Right atrium auricular region (tissue), 2 donors: ENCODE measurements around the gene PIK3CD. TPM values are rescaled to one million over a fixed set of nuclear protein-coding genes. Genes with fewer than 3 reads are reported as not detected.

Experiments used
- DNase-seq: peaks from one replicate; pipeline ENCODE4 v3.0.0-alpha.2; 2019; ENCODE audit warnings: low spot score
- H3K27ac ChIP-seq, 2 donors: fragments of 200-600 bp; sonication (generic); 1 replicate in 1 of 2; 2 replicates in 1 of 2; pipeline ENCODE4 v1.5.1; 2016 to 2019
- H3K27me3 ChIP-seq, 2 donors: fragments of 200-600 bp; sonication (generic); one replicate each; pipeline versions ENCODE4 v1.5.1 to v1.6.0; 2017 to 2019
- H3K36me3 ChIP-seq: fragments of 200-600 bp; sonication (generic); one replicate; pipeline ENCODE4 v1.5.1; 2016
- H3K4me1 ChIP-seq, 2 donors: fragments of 200-600 bp; sonication (generic); one replicate each; pipeline versions ENCODE4 v1.5.1 to v1.6.0; 2017 to 2019
- H3K4me3 ChIP-seq, 2 donors: fragments of 200-600 bp; sonication (generic); 1 replicate in 1 of 2; 2 replicates in 1 of 2; pipeline ENCODE4 v1.5.1; 2017 to 2019; ENCODE audit warnings: mild to moderate bottlenecking in 1 of 2, moderate library complexity in 1 of 2
- H3K9me3 ChIP-seq, 2 donors: fragments of 200-600 bp; sonication (generic); one replicate each; pipeline ENCODE4 v1.5.1; 2019
- total RNA-seq, 2 donors: library from RNA; depleted of rRNA; stranded (reverse); fragments of >200 nt; gene quantifications; one replicate each; pipeline ENCODE4 v1.1.0, GENCODE V29; 2016
- TF ChIP-seq, protein P1 (sequence below), 2 donors: fragments of 200-600 bp; sonication (generic); IDR thresholded peaks; one replicate each; pipeline ENCODE4 v1.5.1; 2019; ENCODE audit warnings: antibody characterized with exemption in 2 of 2

The PIK3CD gene
- total RNA-seq, 2 donors from 2014 or later, result 4.7 to 7.4 TPM

- H3K27me3 ChIP-seq, result peaks cover 0 to 7% of the 10 kb centered on the region in 2 donors
- no peak for DNase-seq
- H3K27ac ChIP-seq, result no peak overlapping the region
- TF ChIP-seq, protein P1, sequence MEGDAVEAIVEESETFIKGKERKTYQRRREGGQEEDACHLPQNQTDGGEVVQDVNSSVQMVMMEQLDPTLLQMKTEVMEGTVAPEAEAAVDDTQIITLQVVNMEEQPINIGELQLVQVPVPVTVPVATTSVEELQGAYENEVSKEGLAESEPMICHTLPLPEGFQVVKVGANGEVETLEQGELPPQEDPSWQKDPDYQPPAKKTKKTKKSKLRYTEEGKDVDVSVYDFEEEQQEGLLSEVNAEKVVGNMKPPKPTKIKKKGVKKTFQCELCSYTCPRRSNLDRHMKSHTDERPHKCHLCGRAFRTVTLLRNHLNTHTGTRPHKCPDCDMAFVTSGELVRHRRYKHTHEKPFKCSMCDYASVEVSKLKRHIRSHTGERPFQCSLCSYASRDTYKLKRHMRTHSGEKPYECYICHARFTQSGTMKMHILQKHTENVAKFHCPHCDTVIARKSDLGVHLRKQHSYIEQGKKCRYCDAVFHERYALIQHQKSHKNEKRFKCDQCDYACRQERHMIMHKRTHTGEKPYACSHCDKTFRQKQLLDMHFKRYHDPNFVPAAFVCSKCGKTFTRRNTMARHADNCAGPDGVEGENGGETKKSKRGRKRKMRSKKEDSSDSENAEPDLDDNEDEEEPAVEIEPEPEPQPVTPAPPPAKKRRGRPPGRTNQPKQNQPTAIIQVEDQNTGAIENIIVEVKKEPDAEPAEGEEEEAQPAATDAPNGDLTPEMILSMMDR (IDR thresholded peaks at IDR 0.05), result no peak
- no peak overlapping the region for H3K4me3 ChIP-seq
- H3K36me3 ChIP-seq, result no peaks in the 10 kb centered on the region
- peaks cover 0 to 19% of the 10 kb centered on the region in 2 donors for H3K4me1 ChIP-seq
- no peaks in the 10 kb centered on the region for H3K9me3 ChIP-seq
These were observed 2.7 kb downstream of the PIK3CD start for GRCh38 chr1:9654051-9654833.

DNA sequence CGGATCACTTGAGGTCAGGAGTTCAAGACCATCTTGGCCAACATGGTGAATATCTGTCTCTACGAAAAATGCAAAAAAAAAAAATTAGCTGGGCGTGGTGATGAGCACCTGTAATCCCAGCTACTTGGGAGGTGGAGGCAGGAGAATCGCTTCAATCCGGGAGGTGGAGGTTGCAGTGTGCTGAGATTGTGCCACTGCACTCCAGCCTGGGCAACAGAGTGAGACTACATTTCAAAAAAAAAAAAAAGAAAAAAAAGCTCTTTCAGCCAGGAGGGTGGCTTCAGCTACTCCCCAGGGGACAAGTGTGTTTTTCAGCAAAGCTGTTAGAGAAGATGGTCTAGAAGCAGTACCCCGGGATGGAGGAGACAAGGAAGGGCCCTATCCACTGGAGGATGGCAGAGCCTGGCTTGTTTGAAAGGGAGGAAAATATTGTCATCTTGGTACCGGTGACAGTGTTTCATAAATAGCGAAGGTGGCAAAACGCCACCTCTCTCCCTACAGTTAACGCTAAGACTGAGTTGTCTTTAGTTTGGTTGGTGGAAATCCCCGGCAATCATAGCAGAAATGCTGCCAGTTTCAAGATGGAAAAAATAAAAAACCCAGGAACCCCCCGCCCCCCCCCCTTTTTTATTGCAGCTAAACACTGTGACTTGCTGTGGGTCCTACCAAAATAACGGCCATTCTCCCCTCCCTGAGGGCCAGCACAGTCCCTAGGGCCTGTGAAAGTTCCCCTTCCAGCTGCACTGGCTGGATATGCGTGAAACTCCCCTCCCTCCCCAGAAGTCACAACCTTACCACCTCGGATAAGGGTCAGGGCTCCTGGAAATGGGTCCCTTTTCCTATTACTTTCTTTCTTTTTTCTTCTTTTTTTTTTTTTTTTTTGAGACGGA is 3.5 kb downstream of the PIK3CD start:
- no peaks in the 10 kb centered on the region for H3K9me3 ChIP-seq
- H3K36me3 ChIP-seq, result no peaks in the 10 kb centered on the region
- H3K4me3 ChIP-seq, result no peak overlapping the region
- H3K4me1 ChIP-seq, result peaks cover 0 to 19% of the 10 kb centered on the region in 2 donors
- DNase-seq, result no peak
- TF ChIP-seq, protein P1 (IDR thresholded peaks at IDR 0.05), result no peak
- peaks cover 0 to 7% of the 10 kb centered on the region in 2 donors for H3K27me3 ChIP-seq
- H3K27ac ChIP-seq, result no peak overlapping the region

GRCh38 chr1:9655836-9656235 is 4.3 kb downstream of the PIK3CD start:
- H3K36me3 ChIP-seq, result no peaks in the 10 kb centered on the region
- H3K27me3 ChIP-seq, result peaks cover 0 to 7% of the 10 kb centered on the region in 2 donors
- no peak overlapping the region for H3K4me3 ChIP-seq
- TF ChIP-seq, protein P1 (IDR thresholded peaks at IDR 0.05), result no peak
- no peaks in the 10 kb centered on the region for H3K9me3 ChIP-seq
- DNase-seq, result no peak
- peaks cover 0 to 19% of the 10 kb centered on the region in 2 donors for H3K4me1 ChIP-seq
- no peak overlapping the region for H3K27ac ChIP-seq

DNA sequence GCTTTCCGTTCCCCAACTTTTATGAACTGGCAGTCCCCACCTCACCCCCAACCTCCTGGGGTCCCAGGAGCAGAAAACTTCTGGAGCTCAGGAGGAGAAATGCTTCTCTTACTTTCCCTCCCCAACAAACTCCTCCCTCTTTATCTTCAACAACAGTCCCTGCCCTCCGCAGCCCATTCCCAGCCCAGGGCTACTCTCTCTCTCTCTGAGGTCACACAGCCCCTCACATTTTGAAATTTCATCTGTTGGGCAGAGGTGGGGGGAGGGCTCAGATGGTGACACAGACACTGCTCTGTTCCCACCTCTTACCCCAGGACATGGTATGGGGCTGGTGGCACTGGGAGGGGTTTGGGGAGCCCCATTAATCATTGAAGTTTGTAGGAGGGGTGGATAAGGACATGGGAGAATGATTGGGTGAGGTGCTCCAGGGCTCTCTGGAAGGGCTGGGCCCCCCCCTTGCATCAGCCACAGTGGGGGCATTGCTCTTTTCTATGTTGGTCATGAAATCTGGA is 6.0 kb downstream of the PIK3CD start:
- no peak for DNase-seq
- no peaks in the 10 kb centered on the region for H3K36me3 ChIP-seq
- no peak overlapping the region for H3K27ac ChIP-seq
- H3K4me1 ChIP-seq, result peaks cover 0 to 2% of the 10 kb centered on the region in 2 donors
- no peak overlapping the region for H3K4me3 ChIP-seq
- TF ChIP-seq, protein P1 (IDR thresholded peaks at IDR 0.05), result no peak
- H3K27me3 ChIP-seq, result no peaks in the 10 kb centered on the region
- H3K9me3 ChIP-seq, result no peaks in the 10 kb centered on the region

GRCh38 chr1:9658199-9658598 is 6.7 kb downstream of the PIK3CD start:
- no peak for DNase-seq
- Histone ChIP-seq H3K36me3 (no peaks in the 10 kb centered on the region), H3K9me3 (no peaks in the 10 kb centered on the region), H3K27me3 (no peaks in the 10 kb centered on the region), H3K27ac (no peak overlapping the region), H3K4me3 (no peak overlapping the region), H3K4me1 (no peaks in the 10 kb centered on the region)
- TF ChIP-seq, protein P1 (IDR thresholded peaks at IDR 0.05), result no peak
